HEK293 (cell line): ENCODE measurements around the gene GINS1.

Source experiments
- KLF16 ChIP-seq: fragments of 450-650 bp; formaldehyde crosslinking; IDR thresholded peaks from 2 replicates; pipeline ENCODE4 v1.5.1; 2017; ENCODE audit warnings: missing biosample characterization, missing genetic modification characterization
- KLF8 ChIP-seq: fragments of 450-650 bp; formaldehyde crosslinking; IDR thresholded peaks from 2 replicates; pipeline ENCODE4 v1.5.1; 2016; ENCODE audit warnings: missing biosample characterization, missing genetic modification characterization
- KLF9 ChIP-seq: fragments of 450-650 bp; formaldehyde crosslinking; IDR thresholded peaks from 2 replicates; pipeline ENCODE4 v1.5.1; 2016; ENCODE audit warnings: missing biosample characterization, missing genetic modification characterization, low read depth
- YY1 ChIP-seq: fragments of 450-650 bp; formaldehyde crosslinking; IDR thresholded peaks from 2 replicates; pipeline ENCODE4 v1.5.1; 2018; ENCODE audit warnings: missing biosample characterization, missing genetic modification characterization
- ZNF138 ChIP-seq: fragments of 450-650 bp; formaldehyde crosslinking; IDR thresholded peaks from 2 replicates; pipeline ENCODE4 v1.5.1; 2016; ENCODE audit warnings: missing biosample characterization, missing genetic modification characterization, borderline replicate concordance
- ZNF624 ChIP-seq: fragments of 450-650 bp; formaldehyde crosslinking; IDR thresholded peaks from 2 replicates; pipeline ENCODE4 v1.5.1; 2017; ENCODE audit warnings: missing biosample characterization, missing genetic modification characterization
- ZNF670 ChIP-seq: fragments of 450-650 bp; formaldehyde crosslinking; IDR thresholded peaks from 2 replicates; pipeline ENCODE4 v1.5.1; 2016; ENCODE audit warnings: missing biosample characterization, missing genetic modification characterization, low read depth
- TF ChIP-seq, protein P1 (sequence below): fragments of 450-650 bp; formaldehyde crosslinking; IDR thresholded peaks from 2 replicates; pipeline ENCODE4 v1.5.1; 2017; ENCODE audit warnings: missing biosample characterization, missing genetic modification characterization
- TF ChIP-seq, protein P2 (sequence below): fragments of 450-650 bp; formaldehyde crosslinking; IDR thresholded peaks from 2 replicates; pipeline ENCODE4 v1.5.1; 2016; ENCODE audit warnings: missing biosample characterization, missing genetic modification characterization
- TF ChIP-seq, protein P3 (sequence below): fragments of 450-650 bp; formaldehyde crosslinking; IDR thresholded peaks from 2 replicates; pipeline ENCODE4 v1.5.1; 2017; ENCODE audit warnings: missing biosample characterization, missing genetic modification characterization
- TF ChIP-seq, protein P4 (sequence below): fragments of 450-650 bp; formaldehyde crosslinking; IDR thresholded peaks from 2 replicates; pipeline ENCODE4 v1.5.1; 2016; ENCODE audit warnings: missing biosample characterization, missing genetic modification characterization
- TF ChIP-seq, protein P5 (sequence below): fragments of 450-650 bp; formaldehyde crosslinking; IDR thresholded peaks from 2 replicates; pipeline ENCODE4 v1.5.1; 2016; ENCODE audit warnings: missing biosample characterization, missing genetic modification characterization, low read depth
- TF ChIP-seq, protein P6 (sequence below): fragments of 450-650 bp; formaldehyde crosslinking; IDR thresholded peaks from 2 replicates; pipeline ENCODE4 v1.5.1; 2016; ENCODE audit warnings: missing biosample characterization, missing genetic modification characterization, borderline replicate concordance
- TF ChIP-seq, protein P7 (sequence below): fragments of 450-650 bp; formaldehyde crosslinking; conservative IDR thresholded peaks from 2 replicates; pipeline ENCODE4 v1.5.1; 2016; ENCODE audit warnings: low read depth, missing biosample characterization, missing genetic modification characterization

DNA sequence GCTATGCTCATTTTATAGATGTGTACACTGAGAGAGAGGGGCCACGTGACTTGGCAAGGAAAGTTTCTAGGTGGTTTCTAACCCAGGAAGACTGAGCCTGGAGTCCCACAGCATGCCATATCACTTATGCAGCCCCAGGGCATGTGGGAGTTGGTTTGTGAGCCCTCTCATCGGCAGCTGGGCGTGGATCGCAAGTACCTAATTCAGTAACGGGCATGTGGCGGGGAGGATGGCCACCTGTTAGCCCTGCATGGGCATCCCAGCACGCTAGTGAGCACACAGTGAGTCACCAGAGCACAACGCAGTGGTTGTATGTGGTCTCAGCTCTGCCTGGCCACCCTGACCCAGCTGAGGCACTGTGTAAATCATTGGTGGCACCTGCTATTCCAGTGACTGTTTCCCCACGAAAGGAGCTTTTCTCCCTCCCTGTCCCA, 89.5 kb downstream of the GINS1 start:
- TF ChIP-seq, protein P1, sequence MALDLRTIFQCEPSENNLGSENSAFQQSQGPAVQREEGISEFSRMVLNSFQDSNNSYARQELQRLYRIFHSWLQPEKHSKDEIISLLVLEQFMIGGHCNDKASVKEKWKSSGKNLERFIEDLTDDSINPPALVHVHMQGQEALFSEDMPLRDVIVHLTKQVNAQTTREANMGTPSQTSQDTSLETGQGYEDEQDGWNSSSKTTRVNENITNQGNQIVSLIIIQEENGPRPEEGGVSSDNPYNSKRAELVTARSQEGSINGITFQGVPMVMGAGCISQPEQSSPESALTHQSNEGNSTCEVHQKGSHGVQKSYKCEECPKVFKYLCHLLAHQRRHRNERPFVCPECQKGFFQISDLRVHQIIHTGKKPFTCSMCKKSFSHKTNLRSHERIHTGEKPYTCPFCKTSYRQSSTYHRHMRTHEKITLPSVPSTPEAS (tag by site-specific recombination): no peak
- no peak for TF ChIP-seq KLF8
- TF ChIP-seq, protein P2, sequence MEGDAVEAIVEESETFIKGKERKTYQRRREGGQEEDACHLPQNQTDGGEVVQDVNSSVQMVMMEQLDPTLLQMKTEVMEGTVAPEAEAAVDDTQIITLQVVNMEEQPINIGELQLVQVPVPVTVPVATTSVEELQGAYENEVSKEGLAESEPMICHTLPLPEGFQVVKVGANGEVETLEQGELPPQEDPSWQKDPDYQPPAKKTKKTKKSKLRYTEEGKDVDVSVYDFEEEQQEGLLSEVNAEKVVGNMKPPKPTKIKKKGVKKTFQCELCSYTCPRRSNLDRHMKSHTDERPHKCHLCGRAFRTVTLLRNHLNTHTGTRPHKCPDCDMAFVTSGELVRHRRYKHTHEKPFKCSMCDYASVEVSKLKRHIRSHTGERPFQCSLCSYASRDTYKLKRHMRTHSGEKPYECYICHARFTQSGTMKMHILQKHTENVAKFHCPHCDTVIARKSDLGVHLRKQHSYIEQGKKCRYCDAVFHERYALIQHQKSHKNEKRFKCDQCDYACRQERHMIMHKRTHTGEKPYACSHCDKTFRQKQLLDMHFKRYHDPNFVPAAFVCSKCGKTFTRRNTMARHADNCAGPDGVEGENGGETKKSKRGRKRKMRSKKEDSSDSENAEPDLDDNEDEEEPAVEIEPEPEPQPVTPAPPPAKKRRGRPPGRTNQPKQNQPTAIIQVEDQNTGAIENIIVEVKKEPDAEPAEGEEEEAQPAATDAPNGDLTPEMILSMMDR (tag by site-specific recombination): no peak
- TF ChIP-seq KLF9: no peak
- no peak for TF ChIP-seq ZNF624 (tag by site-specific recombination)
- TF ChIP-seq, protein P3, sequence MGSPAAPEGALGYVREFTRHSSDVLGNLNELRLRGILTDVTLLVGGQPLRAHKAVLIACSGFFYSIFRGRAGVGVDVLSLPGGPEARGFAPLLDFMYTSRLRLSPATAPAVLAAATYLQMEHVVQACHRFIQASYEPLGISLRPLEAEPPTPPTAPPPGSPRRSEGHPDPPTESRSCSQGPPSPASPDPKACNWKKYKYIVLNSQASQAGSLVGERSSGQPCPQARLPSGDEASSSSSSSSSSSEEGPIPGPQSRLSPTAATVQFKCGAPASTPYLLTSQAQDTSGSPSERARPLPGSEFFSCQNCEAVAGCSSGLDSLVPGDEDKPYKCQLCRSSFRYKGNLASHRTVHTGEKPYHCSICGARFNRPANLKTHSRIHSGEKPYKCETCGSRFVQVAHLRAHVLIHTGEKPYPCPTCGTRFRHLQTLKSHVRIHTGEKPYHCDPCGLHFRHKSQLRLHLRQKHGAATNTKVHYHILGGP: no peak
- no peak for TF ChIP-seq ZNF670 (tag by site-specific recombination)
- no peak for TF ChIP-seq ZNF138 (tag by site-specific recombination)
- TF ChIP-seq, protein P4, sequence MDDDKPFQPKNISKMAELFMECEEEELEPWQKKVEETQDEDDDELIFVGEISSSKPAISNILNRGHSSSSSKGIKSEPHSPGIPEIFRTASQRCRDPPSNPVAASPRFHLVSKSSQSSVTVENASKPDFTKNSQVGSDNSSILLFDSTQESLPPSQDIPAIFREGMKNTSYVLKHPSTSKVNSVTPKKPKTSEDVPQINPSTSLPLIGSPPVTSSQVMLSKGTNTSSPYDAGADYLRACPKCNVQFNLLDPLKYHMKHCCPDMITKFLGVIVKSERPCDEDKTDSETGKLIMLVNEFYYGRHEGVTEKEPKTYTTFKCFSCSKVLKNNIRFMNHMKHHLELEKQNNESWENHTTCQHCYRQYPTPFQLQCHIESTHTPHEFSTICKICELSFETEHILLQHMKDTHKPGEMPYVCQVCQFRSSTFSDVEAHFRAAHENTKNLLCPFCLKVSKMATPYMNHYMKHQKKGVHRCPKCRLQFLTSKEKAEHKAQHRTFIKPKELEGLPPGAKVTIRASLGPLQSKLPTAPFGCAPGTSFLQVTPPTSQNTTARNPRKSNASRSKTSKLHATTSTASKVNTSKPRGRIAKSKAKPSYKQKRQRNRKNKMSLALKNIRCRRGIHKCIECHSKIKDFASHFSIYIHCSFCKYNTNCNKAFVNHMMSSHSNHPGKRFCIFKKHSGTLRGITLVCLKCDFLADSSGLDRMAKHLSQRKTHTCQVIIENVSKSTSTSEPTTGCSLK (tag by site-specific recombination): no peak
- TF ChIP-seq, protein P5, sequence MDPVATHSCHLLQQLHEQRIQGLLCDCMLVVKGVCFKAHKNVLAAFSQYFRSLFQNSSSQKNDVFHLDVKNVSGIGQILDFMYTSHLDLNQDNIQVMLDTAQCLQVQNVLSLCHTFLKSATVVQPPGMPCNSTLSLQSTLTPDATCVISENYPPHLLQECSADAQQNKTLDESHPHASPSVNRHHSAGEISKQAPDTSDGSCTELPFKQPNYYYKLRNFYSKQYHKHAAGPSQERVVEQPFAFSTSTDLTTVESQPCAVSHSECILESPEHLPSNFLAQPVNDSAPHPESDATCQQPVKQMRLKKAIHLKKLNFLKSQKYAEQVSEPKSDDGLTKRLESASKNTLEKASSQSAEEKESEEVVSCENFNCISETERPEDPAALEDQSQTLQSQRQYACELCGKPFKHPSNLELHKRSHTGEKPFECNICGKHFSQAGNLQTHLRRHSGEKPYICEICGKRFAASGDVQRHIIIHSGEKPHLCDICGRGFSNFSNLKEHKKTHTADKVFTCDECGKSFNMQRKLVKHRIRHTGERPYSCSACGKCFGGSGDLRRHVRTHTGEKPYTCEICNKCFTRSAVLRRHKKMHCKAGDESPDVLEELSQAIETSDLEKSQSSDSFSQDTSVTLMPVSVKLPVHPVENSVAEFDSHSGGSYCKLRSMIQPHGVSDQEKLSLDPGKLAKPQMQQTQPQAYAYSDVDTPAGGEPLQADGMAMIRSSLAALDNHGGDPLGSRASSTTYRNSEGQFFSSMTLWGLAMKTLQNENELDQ (tag by site-specific recombination): no peak
- no peak for TF ChIP-seq KLF16 (tag by site-specific recombination)
- no peak for TF ChIP-seq YY1 (tag by site-specific recombination)
- TF ChIP-seq, protein P6, sequence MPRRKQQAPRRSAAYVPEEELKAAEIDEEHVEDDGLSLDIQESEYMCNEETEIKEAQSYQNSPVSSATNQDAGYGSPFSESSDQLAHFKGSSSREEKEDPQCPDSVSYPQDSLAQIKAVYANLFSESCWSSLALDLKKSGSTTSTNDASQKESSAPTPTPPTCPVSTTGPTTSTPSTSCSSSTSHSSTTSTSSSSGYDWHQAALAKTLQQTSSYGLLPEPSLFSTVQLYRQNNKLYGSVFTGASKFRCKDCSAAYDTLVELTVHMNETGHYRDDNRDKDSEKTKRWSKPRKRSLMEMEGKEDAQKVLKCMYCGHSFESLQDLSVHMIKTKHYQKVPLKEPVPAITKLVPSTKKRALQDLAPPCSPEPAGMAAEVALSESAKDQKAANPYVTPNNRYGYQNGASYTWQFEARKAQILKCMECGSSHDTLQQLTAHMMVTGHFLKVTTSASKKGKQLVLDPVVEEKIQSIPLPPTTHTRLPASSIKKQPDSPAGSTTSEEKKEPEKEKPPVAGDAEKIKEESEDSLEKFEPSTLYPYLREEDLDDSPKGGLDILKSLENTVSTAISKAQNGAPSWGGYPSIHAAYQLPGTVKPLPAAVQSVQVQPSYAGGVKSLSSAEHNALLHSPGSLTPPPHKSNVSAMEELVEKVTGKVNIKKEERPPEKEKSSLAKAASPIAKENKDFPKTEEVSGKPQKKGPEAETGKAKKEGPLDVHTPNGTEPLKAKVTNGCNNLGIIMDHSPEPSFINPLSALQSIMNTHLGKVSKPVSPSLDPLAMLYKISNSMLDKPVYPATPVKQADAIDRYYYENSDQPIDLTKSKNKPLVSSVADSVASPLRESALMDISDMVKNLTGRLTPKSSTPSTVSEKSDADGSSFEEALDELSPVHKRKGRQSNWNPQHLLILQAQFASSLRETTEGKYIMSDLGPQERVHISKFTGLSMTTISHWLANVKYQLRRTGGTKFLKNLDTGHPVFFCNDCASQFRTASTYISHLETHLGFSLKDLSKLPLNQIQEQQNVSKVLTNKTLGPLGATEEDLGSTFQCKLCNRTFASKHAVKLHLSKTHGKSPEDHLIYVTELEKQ: no peak
- TF ChIP-seq, protein P7, sequence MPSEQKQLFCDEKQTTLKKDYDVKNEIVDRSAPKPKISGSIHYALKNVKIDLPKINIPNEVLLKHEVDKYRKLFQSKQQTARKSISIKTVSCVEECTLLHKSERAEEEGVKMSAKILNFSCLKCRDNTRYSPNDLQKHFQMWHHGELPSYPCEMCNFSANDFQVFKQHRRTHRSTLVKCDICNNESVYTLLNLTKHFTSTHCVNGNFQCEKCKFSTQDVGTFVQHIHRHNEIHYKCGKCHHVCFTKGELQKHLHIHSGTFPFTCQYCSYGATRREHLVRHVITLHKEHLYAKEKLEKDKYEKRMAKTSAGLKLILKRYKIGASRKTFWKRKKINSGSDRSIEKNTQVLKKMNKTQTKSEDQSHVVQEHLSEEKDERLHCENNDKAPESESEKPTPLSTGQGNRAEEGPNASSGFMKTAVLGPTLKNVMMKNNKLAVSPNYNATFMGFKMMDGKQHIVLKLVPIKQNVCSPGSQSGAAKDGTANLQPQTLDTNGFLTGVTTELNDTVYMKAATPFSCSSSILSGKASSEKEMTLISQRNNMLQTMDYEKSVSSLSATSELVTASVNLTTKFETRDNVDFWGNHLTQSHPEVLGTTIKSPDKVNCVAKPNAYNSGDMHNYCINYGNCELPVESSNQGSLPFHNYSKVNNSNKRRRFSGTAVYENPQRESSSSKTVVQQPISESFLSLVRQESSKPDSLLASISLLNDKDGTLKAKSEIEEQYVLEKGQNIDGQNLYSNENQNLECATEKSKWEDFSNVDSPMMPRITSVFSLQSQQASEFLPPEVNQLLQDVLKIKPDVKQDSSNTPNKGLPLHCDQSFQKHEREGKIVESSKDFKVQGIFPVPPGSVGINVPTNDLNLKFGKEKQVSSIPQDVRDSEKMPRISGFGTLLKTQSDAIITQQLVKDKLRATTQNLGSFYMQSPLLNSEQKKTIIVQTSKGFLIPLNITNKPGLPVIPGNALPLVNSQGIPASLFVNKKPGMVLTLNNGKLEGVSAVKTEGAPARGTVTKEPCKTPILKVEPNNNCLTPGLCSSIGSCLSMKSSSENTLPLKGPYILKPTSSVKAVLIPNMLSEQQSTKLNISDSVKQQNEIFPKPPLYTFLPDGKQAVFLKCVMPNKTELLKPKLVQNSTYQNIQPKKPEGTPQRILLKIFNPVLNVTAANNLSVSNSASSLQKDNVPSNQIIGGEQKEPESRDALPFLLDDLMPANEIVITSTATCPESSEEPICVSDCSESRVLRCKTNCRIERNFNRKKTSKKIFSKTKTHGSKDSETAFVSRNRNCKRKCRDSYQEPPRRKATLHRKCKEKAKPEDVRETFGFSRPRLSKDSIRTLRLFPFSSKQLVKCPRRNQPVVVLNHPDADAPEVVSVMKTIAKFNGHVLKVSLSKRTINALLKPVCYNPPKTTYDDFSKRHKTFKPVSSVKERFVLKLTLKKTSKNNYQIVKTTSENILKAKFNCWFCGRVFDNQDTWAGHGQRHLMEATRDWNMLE (tag by site-specific recombination): no peak
